ENCODE results near the gene UBR4. TPM values are rescaled to one million over a fixed set of nuclear protein-coding genes. Genes with fewer than 3 reads are reported as not detected.

UBR4 gene
- polyA plus RNA-seq, 1 donor (not counting 4 experiments of a cell fraction or from before 2014, with no cell fraction given), result 39.0 TPM

GRCh38 chr1:19061343-19061742 lies 148.7 kb downstream of the UBR4 start:
- Histone ChIP-seq H3K9me3 (ENCODE audit: control insufficient read depth, low read depth, low read length) (no peaks in the 10 kb centered on the region), H3K27me3 (ENCODE audit: control insufficient read depth, extremely low read depth, insufficient read depth, low read length) (peaks cover 17% of the 10 kb centered on the region), H3K9me1 (ENCODE audit: control insufficient read depth, extremely low read depth, insufficient read depth, low read length) (no peaks in the 10 kb centered on the region), H3K27ac (ENCODE audit: control insufficient read depth, insufficient read depth, low read length) (no peak overlapping the region), H2AFZ (ENCODE audit: control insufficient read depth, low read length) (no peak overlapping the region), H3K4me3 (ENCODE audit: control insufficient read depth in 2 of 3, extremely low read depth in 1 of 3, insufficient read depth in 2 of 3, low read depth in 1 of 3, low read length in 3 of 3) (no peak overlapping the region), H3K4me1 (ENCODE audit: control insufficient read depth, extremely low read depth, insufficient read depth, low read length) (peaks cover 10% of the 10 kb centered on the region), H3K4me2 (ENCODE audit: control insufficient read depth, extremely low read depth, insufficient read depth, low read depth, low read length) (no peak overlapping the region), H3K36me3 (ENCODE audit: control insufficient read depth in 2 of 2, extremely low read depth in 1 of 2, insufficient read depth in 2 of 2, low read length in 2 of 2) (no peaks in the 10 kb centered on the region), H4K20me1 (ENCODE audit: control insufficient read depth, extremely low read depth, insufficient read depth, low read length) (no peaks in the 10 kb centered on the region), H3K79me2 (ENCODE audit: control insufficient read depth, insufficient read depth, low read length) (no peaks in the 10 kb centered on the region), H3K9ac (ENCODE audit: control insufficient read depth, extremely low read depth, insufficient read depth, low read length) (no peak overlapping the region)
- no peak for DNase-seq (ENCODE audit: low read depth, low spot score)
- dilution Hi-C loops (cut with MboI; ENCODE audit: extremely low pct_ligation_motif_present, low sequenced_read_pairs), result no loop called here
- no peak for FAIRE-seq
- no peak for TF ChIP-seq EZH2 (IDR thresholded peaks at IDR 0.05; ENCODE audit: low read length)
- TF ChIP-seq, protein P1, sequence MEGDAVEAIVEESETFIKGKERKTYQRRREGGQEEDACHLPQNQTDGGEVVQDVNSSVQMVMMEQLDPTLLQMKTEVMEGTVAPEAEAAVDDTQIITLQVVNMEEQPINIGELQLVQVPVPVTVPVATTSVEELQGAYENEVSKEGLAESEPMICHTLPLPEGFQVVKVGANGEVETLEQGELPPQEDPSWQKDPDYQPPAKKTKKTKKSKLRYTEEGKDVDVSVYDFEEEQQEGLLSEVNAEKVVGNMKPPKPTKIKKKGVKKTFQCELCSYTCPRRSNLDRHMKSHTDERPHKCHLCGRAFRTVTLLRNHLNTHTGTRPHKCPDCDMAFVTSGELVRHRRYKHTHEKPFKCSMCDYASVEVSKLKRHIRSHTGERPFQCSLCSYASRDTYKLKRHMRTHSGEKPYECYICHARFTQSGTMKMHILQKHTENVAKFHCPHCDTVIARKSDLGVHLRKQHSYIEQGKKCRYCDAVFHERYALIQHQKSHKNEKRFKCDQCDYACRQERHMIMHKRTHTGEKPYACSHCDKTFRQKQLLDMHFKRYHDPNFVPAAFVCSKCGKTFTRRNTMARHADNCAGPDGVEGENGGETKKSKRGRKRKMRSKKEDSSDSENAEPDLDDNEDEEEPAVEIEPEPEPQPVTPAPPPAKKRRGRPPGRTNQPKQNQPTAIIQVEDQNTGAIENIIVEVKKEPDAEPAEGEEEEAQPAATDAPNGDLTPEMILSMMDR (optimal IDR thresholded peaks at IDR 0.05 in 1 of 3, IDR thresholded peaks at IDR 0.05 in 1 of 3, conservative IDR thresholded peaks at IDR 0.05 in 1 of 3; ENCODE audit: extremely low read depth in 1 of 3, insufficient read depth in 2 of 3, low read length in 3 of 3), result no peak

GRCh38 chr1:19059773-19060172 lies 150.3 kb downstream of the UBR4 start:
- Histone ChIP-seq H3K9me3 (ENCODE audit: control insufficient read depth, low read depth, low read length) (no peaks in the 10 kb centered on the region), H3K36me3 (ENCODE audit: control insufficient read depth in 2 of 2, extremely low read depth in 1 of 2, insufficient read depth in 2 of 2, low read length in 2 of 2) (no peaks in the 10 kb centered on the region), H3K4me1 (ENCODE audit: control insufficient read depth, extremely low read depth, insufficient read depth, low read length) (peaks cover 4% of the 10 kb centered on the region), H3K27me3 (ENCODE audit: control insufficient read depth, extremely low read depth, insufficient read depth, low read length) (peaks cover 17% of the 10 kb centered on the region), H3K79me2 (ENCODE audit: control insufficient read depth, insufficient read depth, low read length) (no peaks in the 10 kb centered on the region), H3K4me3 (ENCODE audit: control insufficient read depth in 2 of 3, extremely low read depth in 1 of 3, insufficient read depth in 2 of 3, low read depth in 1 of 3, low read length in 3 of 3) (no peak overlapping the region), H3K9ac (ENCODE audit: control insufficient read depth, extremely low read depth, insufficient read depth, low read length) (no peak overlapping the region), H3K27ac (ENCODE audit: control insufficient read depth, insufficient read depth, low read length) (no peak overlapping the region), H4K20me1 (ENCODE audit: control insufficient read depth, extremely low read depth, insufficient read depth, low read length) (no peaks in the 10 kb centered on the region), H2AFZ (ENCODE audit: control insufficient read depth, low read length) (no peak overlapping the region), H3K4me2 (ENCODE audit: control insufficient read depth, extremely low read depth, insufficient read depth, low read depth, low read length) (no peak overlapping the region), H3K9me1 (ENCODE audit: control insufficient read depth, extremely low read depth, insufficient read depth, low read length) (no peaks in the 10 kb centered on the region)
- TF ChIP-seq EZH2 (IDR thresholded peaks at IDR 0.05; ENCODE audit: low read length), result no peak
- TF ChIP-seq, protein P1 (optimal IDR thresholded peaks at IDR 0.05 in 1 of 3, IDR thresholded peaks at IDR 0.05 in 1 of 3, conservative IDR thresholded peaks at IDR 0.05 in 1 of 3; ENCODE audit: extremely low read depth in 1 of 3, insufficient read depth in 2 of 3, low read length in 3 of 3), result no peak
- dilution Hi-C loops (cut with MboI; ENCODE audit: extremely low pct_ligation_motif_present, low sequenced_read_pairs), result no loop called here
- no peak for DNase-seq (ENCODE audit: low read depth, low spot score)
- no peak for FAIRE-seq

Data from keratinocyte (primary cell).